Hippocampal formation (tissue), 2 donors: ENCODE measurements around the gene PRKCA.
"Not testable (repeated sequence)": the region's sequence is repeated elsewhere in the genome, so short reads cannot be mapped to it uniquely, and the experiment has no call there.

Experiments
- DNase-seq, 2 donors: peaks; one replicate each; lab custom pipeline; 2025; lab: John Stamatoyannopoulos, UW

PRKCA gene

GRCh38 chr17:66466106-66466820 lies 163.8 kb downstream of the PRKCA start:
- no peak for DNase-seq

GRCh38 chr17:66466840-66467367 lies 164.5 kb downstream of the PRKCA start:
- no peak for DNase-seq

- DNase-seq = no peak
Measured at GRCh38 chr17:66467766-66468165, 165.4 kb downstream of the PRKCA start.

GRCh38 chr17:66468241-66469087 lies 166.1 kb downstream of the PRKCA start:
- no peak for DNase-seq

GRCh38 chr17:66469088-66469442 lies 166.7 kb downstream of the PRKCA start:
- peak in 1 of 2 donors; percentile 26 for DNase-seq

- no peak for DNase-seq
Measured at GRCh38 chr17:66469461-66469860, 167.0 kb downstream of the PRKCA start.

- DNase-seq = no peak
Measured at GRCh38 chr17:66469890-66470289, 167.5 kb downstream of the PRKCA start.

GRCh38 chr17:66472123-66472522 lies 169.7 kb downstream of the PRKCA start:
- no peak for DNase-seq

GRCh38 chr17:66474258-66474657 lies 171.8 kb downstream of the PRKCA start:
- DNase-seq = no peak

GRCh38 chr17:66474806-66475497 lies 172.5 kb downstream of the PRKCA start:
- no peak for DNase-seq

- no peak for DNase-seq
Measured at GRCh38 chr17:66476014-66476413, 173.6 kb downstream of the PRKCA start.

GRCh38 chr17:66477615-66478283 lies 175.3 kb downstream of the PRKCA start:
- no peak for DNase-seq

GRCh38 chr17:66479230-66479889 lies 176.9 kb downstream of the PRKCA start:
- DNase-seq = not testable (repeated sequence)

- no peak for DNase-seq
Measured at GRCh38 chr17:66480243-66480642, 177.8 kb downstream of the PRKCA start.

- no peak for DNase-seq
Measured at GRCh38 chr17:66480802-66481201, 178.4 kb downstream of the PRKCA start.

- no peak for DNase-seq
Measured at GRCh38 chr17:66481271-66481670, 178.9 kb downstream of the PRKCA start.

GRCh38 chr17:66483906-66484305 lies 181.5 kb downstream of the PRKCA start:
- DNase-seq = no peak

- no peak for DNase-seq
Measured at GRCh38 chr17:66485309-66485947, 183.0 kb downstream of the PRKCA start.

GRCh38 chr17:66487121-66487520 lies 184.7 kb downstream of the PRKCA start:
- DNase-seq = no peak

GRCh38 chr17:66487981-66488468 lies 185.6 kb downstream of the PRKCA start:
- no peak for DNase-seq

GRCh38 chr17:66488864-66489263 lies 186.5 kb downstream of the PRKCA start:
- peak in 1 of 2 donors; percentile 59 for DNase-seq
